WTC11 (cell line): ENCODE results near the gene KCNG3. TPM values are rescaled to one million over a fixed set of nuclear protein-coding genes. Genes with fewer than 3 reads are reported as not detected.

Source experiments
- ATAC-seq: fragments of 200-7000 bp; cut with Tn5 transposase; 2 replicates; pipeline ENCODE4 v1.10.0; 2021; ENCODE audit warnings: mild to moderate bottlenecking, moderate library complexity
- CTCF ChIA-PET: fragments of 300-600 bp; sonication (Branson Sonifier 250); formaldehyde crosslinking; loops from one replicate; lab custom pipeline; 2021; ENCODE audit warnings: antibody characterized with exemption; lab: Charles Lee
- POLR2A ChIA-PET: fragments of 350-600 bp; sonication (Branson Sonifier 250); formaldehyde crosslinking; loops from one replicate; lab custom pipeline; 2021; ENCODE audit warnings: antibody characterized with exemption; lab: Charles Lee
- DNase-seq: peaks from one replicate; pipeline ENCODE4 v3.0.0; 2021; ENCODE audit warnings: low spot score
- H3K27ac Mint-ChIP-seq: 2 replicates; pipeline ENCODE4 v1.8.0; 2021; ENCODE audit warnings: mixed read lengths
- H3K27me3 Mint-ChIP-seq: 2 replicates; pipeline ENCODE4 v1.8.0; 2021; ENCODE audit warnings: low read depth, mild to moderate bottlenecking, moderate library complexity, mixed read lengths
- H3K36me3 Mint-ChIP-seq: 2 replicates; pipeline ENCODE4 v1.8.0; 2021; ENCODE audit warnings: mixed read lengths
- H3K4me1 Mint-ChIP-seq: 2 replicates; pipeline ENCODE4 v1.8.0; 2022; ENCODE audit warnings: mixed read lengths
- H3K4me3 Mint-ChIP-seq: 2 replicates; pipeline ENCODE4 v1.8.0; 2021; ENCODE audit warnings: mild to moderate bottlenecking, moderate library complexity, mixed read lengths
- H3K9me3 Mint-ChIP-seq: 2 replicates; pipeline ENCODE4 v1.8.0; 2021; ENCODE audit warnings: mixed read lengths
- AR ChIP-seq: fragments of 250-450 bp; sonication (Bioruptor Pico); IDR thresholded peaks from 2 replicates; pipeline ENCODE4 v1.9.0; 2021; ENCODE audit warnings: mild to moderate bottlenecking
- ARID4B ChIP-seq: sonication (generic); formaldehyde crosslinking; IDR thresholded peaks from 2 replicates; pipeline ENCODE4 v1.8.0; 2023; ENCODE audit warnings: missing genetic modification reagents, mild to moderate bottlenecking, borderline replicate concordance
- CBFB ChIP-seq: sonication (generic); formaldehyde crosslinking; IDR thresholded peaks from 2 replicates; pipeline ENCODE4 v1.8.1; 2022; ENCODE audit warnings: mild to moderate bottlenecking, low read depth, missing genetic modification reagents
- CREM ChIP-seq: sonication (generic); formaldehyde crosslinking; IDR thresholded peaks from 2 replicates; pipeline ENCODE4 v1.8.1; 2022; ENCODE audit warnings: mild to moderate bottlenecking, missing genetic modification reagents, moderate library complexity
- ELF4 ChIP-seq: sonication (generic); formaldehyde crosslinking; IDR thresholded peaks from 2 replicates; pipeline ENCODE4 v1.8.1; 2022; ENCODE audit warnings: low read depth, mild to moderate bottlenecking, moderate library complexity, missing genetic modification reagents
- ESRRA ChIP-seq: sonication (generic); formaldehyde crosslinking; IDR thresholded peaks from 2 replicates; pipeline ENCODE4 v1.8.1; 2022; ENCODE audit warnings: mild to moderate bottlenecking, missing genetic modification reagents, borderline replicate concordance
- HMGA2 ChIP-seq: fragments of 250-450 bp; sonication (Bioruptor Pico); IDR thresholded peaks from 2 replicates; pipeline ENCODE4 v1.4.0; 2021; ENCODE audit warnings: mild to moderate bottlenecking, moderate library complexity
- MLX ChIP-seq: sonication (generic); formaldehyde crosslinking; IDR thresholded peaks from 2 replicates; pipeline ENCODE4 v1.8.1; 2023; ENCODE audit warnings: mild to moderate bottlenecking, missing genetic modification reagents, moderate library complexity
- NR2C2 ChIP-seq: sonication (generic); formaldehyde crosslinking; IDR thresholded peaks from 2 replicates; pipeline ENCODE4 v1.8.0; 2022; ENCODE audit warnings: mild to moderate bottlenecking, missing genetic modification reagents
- PRRX2 ChIP-seq: fragments of 250-450 bp; sonication (Bioruptor Pico); IDR thresholded peaks from 2 replicates; pipeline ENCODE4 v1.8.0; 2021; ENCODE audit warnings: mild to moderate bottlenecking
- SMAD4 ChIP-seq: sonication (generic); formaldehyde crosslinking; IDR thresholded peaks from 2 replicates; pipeline ENCODE4 v1.8.0; 2022; ENCODE audit warnings: mild to moderate bottlenecking, missing genetic modification reagents
- ZBTB21 ChIP-seq: sonication (generic); formaldehyde crosslinking; IDR thresholded peaks from 2 replicates; pipeline ENCODE4 v1.8.1; 2023; ENCODE audit warnings: mild to moderate bottlenecking, missing genetic modification reagents, borderline replicate concordance
- ZNF121 ChIP-seq: sonication (generic); formaldehyde crosslinking; IDR thresholded peaks from 2 replicates; pipeline ENCODE4 v1.8.0; 2023; ENCODE audit warnings: missing genetic modification reagents
- ZNF138 ChIP-seq: sonication (generic); formaldehyde crosslinking; conservative IDR thresholded peaks from 2 replicates; pipeline ENCODE4 v1.8.1; 2022; ENCODE audit warnings: mild to moderate bottlenecking, moderate library complexity, missing genetic modification reagents
- ZNF263 ChIP-seq: sonication (generic); formaldehyde crosslinking; IDR thresholded peaks from 2 replicates; pipeline ENCODE4 v1.8.1; 2022; ENCODE audit warnings: low read depth, mild to moderate bottlenecking, moderate library complexity, missing genetic modification reagents
- total RNA-seq: library from RNA; stranded (reverse); gene quantifications from 3 replicates; pipeline ENCODE4 v1.2.3, GENCODE V29; 2021
- TF ChIP-seq, protein P1 (sequence below): sonication (generic); formaldehyde crosslinking; IDR thresholded peaks from 2 replicates; pipeline ENCODE4 v1.8.0; 2022; ENCODE audit warnings: missing genetic modification reagents
- TF ChIP-seq, protein P2 (sequence below): sonication (generic); formaldehyde crosslinking; IDR thresholded peaks from 2 replicates; pipeline ENCODE4 v1.8.1; 2022; ENCODE audit warnings: low read depth, missing genetic modification reagents, borderline replicate concordance
- TF ChIP-seq, protein P3 (sequence below): fragments of 250-450 bp; sonication (Bioruptor Pico); IDR thresholded peaks from 2 replicates; pipeline ENCODE4 v1.9.0; 2021; ENCODE audit warnings: mild to moderate bottlenecking
- TF ChIP-seq, protein P4 (sequence below): sonication (generic); formaldehyde crosslinking; IDR thresholded peaks from 2 replicates; pipeline ENCODE4 v1.8.1; 2023; ENCODE audit warnings: mild to moderate bottlenecking, missing genetic modification reagents, moderate library complexity

Gene KCNG3
- total RNA-seq, 1 experiment from 2014 or later, result 15.5 TPM

- no peak for DNase-seq
- TF ChIP-seq ZNF263 (no peak), CREM (CRISPR knock-in tag) (no peak), ZBTB21 (CRISPR knock-in tag) (no peak), ZNF121 (CRISPR knock-in tag) (no peak), ELF4 (CRISPR knock-in tag) (no peak), NR2C2 (CRISPR knock-in tag) (no peak), AR (CRISPR knock-in tag) (no peak), ESRRA (CRISPR knock-in tag) (no peak)
- TF ChIP-seq, protein P1, sequence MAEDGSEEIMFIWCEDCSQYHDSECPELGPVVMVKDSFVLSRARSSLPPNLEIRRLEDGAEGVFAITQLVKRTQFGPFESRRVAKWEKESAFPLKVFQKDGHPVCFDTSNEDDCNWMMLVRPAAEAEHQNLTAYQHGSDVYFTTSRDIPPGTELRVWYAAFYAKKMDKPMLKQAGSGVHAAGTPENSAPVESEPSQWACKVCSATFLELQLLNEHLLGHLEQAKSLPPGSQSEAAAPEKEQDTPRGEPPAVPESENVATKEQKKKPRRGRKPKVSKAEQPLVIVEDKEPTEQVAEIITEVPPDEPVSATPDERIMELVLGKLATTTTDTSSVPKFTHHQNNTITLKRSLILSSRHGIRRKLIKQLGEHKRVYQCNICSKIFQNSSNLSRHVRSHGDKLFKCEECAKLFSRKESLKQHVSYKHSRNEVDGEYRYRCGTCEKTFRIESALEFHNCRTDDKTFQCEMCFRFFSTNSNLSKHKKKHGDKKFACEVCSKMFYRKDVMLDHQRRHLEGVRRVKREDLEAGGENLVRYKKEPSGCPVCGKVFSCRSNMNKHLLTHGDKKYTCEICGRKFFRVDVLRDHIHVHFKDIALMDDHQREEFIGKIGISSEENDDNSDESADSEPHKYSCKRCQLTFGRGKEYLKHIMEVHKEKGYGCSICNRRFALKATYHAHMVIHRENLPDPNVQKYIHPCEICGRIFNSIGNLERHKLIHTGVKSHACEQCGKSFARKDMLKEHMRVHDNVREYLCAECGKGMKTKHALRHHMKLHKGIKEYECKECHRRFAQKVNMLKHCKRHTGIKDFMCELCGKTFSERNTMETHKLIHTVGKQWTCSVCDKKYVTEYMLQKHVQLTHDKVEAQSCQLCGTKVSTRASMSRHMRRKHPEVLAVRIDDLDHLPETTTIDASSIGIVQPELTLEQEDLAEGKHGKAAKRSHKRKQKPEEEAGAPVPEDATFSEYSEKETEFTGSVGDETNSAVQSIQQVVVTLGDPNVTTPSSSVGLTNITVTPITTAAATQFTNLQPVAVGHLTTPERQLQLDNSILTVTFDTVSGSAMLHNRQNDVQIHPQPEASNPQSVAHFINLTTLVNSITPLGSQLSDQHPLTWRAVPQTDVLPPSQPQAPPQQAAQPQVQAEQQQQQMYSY, result no peak
- TF ChIP-seq, protein P2, sequence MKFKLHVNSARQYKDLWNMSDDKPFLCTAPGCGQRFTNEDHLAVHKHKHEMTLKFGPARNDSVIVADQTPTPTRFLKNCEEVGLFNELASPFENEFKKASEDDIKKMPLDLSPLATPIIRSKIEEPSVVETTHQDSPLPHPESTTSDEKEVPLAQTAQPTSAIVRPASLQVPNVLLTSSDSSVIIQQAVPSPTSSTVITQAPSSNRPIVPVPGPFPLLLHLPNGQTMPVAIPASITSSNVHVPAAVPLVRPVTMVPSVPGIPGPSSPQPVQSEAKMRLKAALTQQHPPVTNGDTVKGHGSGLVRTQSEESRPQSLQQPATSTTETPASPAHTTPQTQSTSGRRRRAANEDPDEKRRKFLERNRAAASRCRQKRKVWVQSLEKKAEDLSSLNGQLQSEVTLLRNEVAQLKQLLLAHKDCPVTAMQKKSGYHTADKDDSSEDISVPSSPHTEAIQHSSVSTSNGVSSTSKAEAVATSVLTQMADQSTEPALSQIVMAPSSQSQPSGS (CRISPR knock-in tag), result no peak
- TF ChIP-seq, protein P3, sequence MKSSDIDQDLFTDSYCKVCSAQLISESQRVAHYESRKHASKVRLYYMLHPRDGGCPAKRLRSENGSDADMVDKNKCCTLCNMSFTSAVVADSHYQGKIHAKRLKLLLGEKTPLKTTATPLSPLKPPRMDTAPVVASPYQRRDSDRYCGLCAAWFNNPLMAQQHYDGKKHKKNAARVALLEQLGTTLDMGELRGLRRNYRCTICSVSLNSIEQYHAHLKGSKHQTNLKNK, result no peak
- TF ChIP-seq, all 79 proteins: peak for 0
- Mint-ChIP-seq H3K9me3 (peaks cover 5% of the 10 kb centered on the region), H3K27ac (peak overlapping the region; percentile 42; the same call in 1 of the 2 replicates), H3K36me3 (peaks cover 3% of the 10 kb centered on the region; the same call in 1 of the 2 replicates), H3K27me3 (no peaks in the 10 kb centered on the region), H3K4me1 (peaks cover 15% of the 10 kb centered on the region), H3K4me3 (no peak overlapping the region)
- ATAC-seq, result no peak
- ChIA-PET POLR2A (interaction anchor here (0.5 kb wide), 1 partner anchor 22 kb away, joined by 5 read pairs; no protein-coding TSS in a partner anchor), CTCF (no interaction called here)
Observed at GRCh38 chr2:42450136-42450535, 43.6 kb downstream of the KCNG3 start.

DNA sequence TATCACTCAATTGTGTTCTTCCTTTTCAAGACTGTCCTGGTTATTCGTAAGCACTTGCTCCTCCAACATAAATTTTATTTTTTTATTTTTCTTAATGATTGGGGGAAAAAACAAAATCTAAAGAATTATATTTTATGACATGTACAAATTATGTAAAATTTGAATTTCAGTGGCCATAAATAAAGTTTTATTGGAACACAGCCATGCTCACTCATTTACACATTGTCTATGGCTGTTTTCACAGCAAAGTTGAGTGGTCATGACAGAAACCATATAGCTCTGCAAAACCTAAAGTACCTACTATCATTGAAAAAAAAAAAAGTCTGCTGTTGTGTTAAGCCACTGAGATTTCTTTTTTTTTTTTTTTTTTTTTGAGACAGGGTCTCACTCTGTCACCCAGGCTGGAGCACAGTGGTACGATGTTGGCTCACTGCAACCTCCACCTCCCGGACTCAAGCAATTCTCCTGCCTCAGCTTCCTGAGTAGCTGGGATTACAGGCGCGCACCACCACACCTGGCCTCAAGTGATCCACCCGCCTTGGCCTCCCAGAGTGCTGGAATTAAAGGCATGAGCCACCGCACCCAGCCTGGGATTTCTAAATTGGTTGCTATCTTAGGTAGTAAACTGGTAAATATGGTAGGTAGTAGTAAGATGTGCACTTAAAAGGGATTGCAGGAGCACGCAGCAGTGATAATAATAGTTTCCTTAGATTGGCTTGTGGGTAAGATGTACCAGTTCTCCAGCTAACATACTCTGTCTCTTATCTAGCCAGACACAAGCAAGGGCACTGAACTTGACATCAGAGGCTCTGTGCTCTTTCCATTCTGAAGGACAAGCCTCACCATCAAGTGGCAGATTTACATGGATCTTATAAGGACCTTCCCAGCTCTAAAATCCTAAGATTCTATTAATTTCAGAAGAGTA lies 44.4 kb downstream of the KCNG3 start:
- Mint-ChIP-seq H3K27ac (peak overlapping the region; percentile 42; the same call in 1 of the 2 replicates), H3K9me3 (peaks cover 5% of the 10 kb centered on the region), H3K4me3 (no peak overlapping the region), H3K27me3 (no peaks in the 10 kb centered on the region), H3K4me1 (peaks cover 17% of the 10 kb centered on the region), H3K36me3 (peaks cover 4% of the 10 kb centered on the region)
- ATAC-seq, result no peak; the same call in 1 of the 2 replicates
- no peak for DNase-seq
- ChIA-PET POLR2A (interaction anchor here (0.5 kb wide), 1 partner anchor 21 kb away, joined by 5 read pairs; no protein-coding TSS in a partner anchor), CTCF (interaction anchor here (0.6 kb wide), 1 partner anchor 40 kb away, joined by 3 read pairs; no protein-coding TSS in a partner anchor)
- TF ChIP-seq PRRX2 (CRISPR knock-in tag), result no peak
- no peak for TF ChIP-seq MLX (CRISPR knock-in tag)
- TF ChIP-seq CBFB (CRISPR knock-in tag), result no peak
- no peak for TF ChIP-seq ARID4B (CRISPR knock-in tag)
- TF ChIP-seq, protein P4, sequence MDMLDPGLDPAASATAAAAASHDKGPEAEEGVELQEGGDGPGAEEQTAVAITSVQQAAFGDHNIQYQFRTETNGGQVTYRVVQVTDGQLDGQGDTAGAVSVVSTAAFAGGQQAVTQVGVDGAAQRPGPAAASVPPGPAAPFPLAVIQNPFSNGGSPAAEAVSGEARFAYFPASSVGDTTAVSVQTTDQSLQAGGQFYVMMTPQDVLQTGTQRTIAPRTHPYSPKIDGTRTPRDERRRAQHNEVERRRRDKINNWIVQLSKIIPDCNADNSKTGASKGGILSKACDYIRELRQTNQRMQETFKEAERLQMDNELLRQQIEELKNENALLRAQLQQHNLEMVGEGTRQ (CRISPR knock-in tag), result no peak
- TF ChIP-seq SMAD4 (CRISPR knock-in tag), result no peak
- TF ChIP-seq HMGA2 (CRISPR knock-in tag), result no peak
- no peak for TF ChIP-seq ZNF138
